Smooth muscle cell (in vitro differentiated cells): ENCODE results near the gene TOGARAM2. TPM values are rescaled to one million over a fixed set of nuclear protein-coding genes. Genes with fewer than 3 reads are reported as not detected.

Source experiments
- DNase-seq: peaks from one replicate; lab custom pipeline; 2025; ENCODE audit not compliant: unreplicated experiment; lab: John Stamatoyannopoulos, UW
- H2AFZ ChIP-seq: fragments of 200-600 bp; sonication (generic); 2 replicates; pipeline ENCODE4 v1.6.0; 2016; ENCODE audit warnings: antibody characterized with exemption, low read depth, mild to moderate bottlenecking
- H3F3A ChIP-seq: fragments of 200-600 bp; sonication (generic); 2 replicates; pipeline ENCODE4 v1.6.0; 2017; ENCODE audit warnings: antibody characterized with exemption, low read depth
- H3K27ac ChIP-seq: fragments of 200-600 bp; sonication (generic); 2 replicates; pipeline ENCODE4 v1.5.1; 2016; ENCODE audit warnings: low read depth, mild to moderate bottlenecking
- H3K27me3 ChIP-seq: fragments of 200-600 bp; sonication (generic); 2 replicates; pipeline ENCODE4 v1.6.1; 2016; ENCODE audit warnings: low read depth, mild to moderate bottlenecking
- H3K36me3 ChIP-seq: fragments of 200-600 bp; sonication (generic); 2 replicates; pipeline ENCODE4 v1.5.1; 2016; ENCODE audit warnings: low read depth
- H3K4me1 ChIP-seq: fragments of 200-600 bp; sonication (generic); 2 replicates; pipeline ENCODE4 v1.5.1; 2016; ENCODE audit warnings: low read depth
- H3K4me2 ChIP-seq: fragments of 200-600 bp; sonication (generic); 2 replicates; pipeline ENCODE4 v1.6.0; 2016; ENCODE audit warnings: mild to moderate bottlenecking
- H3K4me3 ChIP-seq: fragments of 200-600 bp; sonication (generic); 2 replicates; pipeline ENCODE4 v1.5.1; 2016; ENCODE audit warnings: mild to moderate bottlenecking
- H3K79me2 ChIP-seq: fragments of 200-600 bp; sonication (generic); 2 replicates; pipeline ENCODE4 v1.6.0; 2016; ENCODE audit warnings: low read depth, mild to moderate bottlenecking
- H3K9ac ChIP-seq: fragments of 200-600 bp; sonication (generic); 2 replicates; pipeline ENCODE4 v1.6.0; 2016; ENCODE audit warnings: low read depth
- H3K9me3 ChIP-seq: fragments of 200-600 bp; sonication (generic); replicated peaks from 2 replicates; pipeline ENCODE4 v1.5.1; 2016; ENCODE audit warnings: low read depth
- H4K20me1 ChIP-seq: fragments of 200-600 bp; sonication (generic); 2 replicates; pipeline ENCODE4 v1.6.0; 2016; ENCODE audit warnings: low read depth
- WGBS: methylation state at CpG from one replicate; pipeline ENCODE4 v1.1.7; 2016; ENCODE audit warnings: low lambda C conversion rate; 5-methylcytosine and 5-hydroxymethylcytosine counted together
- polyA plus RNA-seq: library from polyadenylated mRNA; unstranded; fragments of >200 nt; fragmentation: Nextera tagmentation; extraction: Ambion mirVana; gene quantifications from 2 replicates; pipeline ENCODE4 v1.2.1, GENCODE V29; 2016
- total RNA-seq: library from RNA; depleted of rRNA; stranded (reverse); fragments of >200 nt; gene quantifications from 2 replicates; pipeline ENCODE4 v1.2.3, GENCODE V29; 2014
- TF ChIP-seq, protein P1 (sequence below): fragments of 200-600 bp; sonication (generic); IDR thresholded peaks from 2 replicates; pipeline ENCODE4 v1.5.1; 2017; ENCODE audit warnings: borderline replicate concordance, mild to moderate bottlenecking, antibody characterized with exemption; ENCODE audit not compliant: insufficient read depth, poor library complexity, severe bottlenecking

The TOGARAM2 gene
- total and polyA plus RNA-seq, 2 experiments from 2014 or later, result 0.72 to 1.1 TPM

DNA sequence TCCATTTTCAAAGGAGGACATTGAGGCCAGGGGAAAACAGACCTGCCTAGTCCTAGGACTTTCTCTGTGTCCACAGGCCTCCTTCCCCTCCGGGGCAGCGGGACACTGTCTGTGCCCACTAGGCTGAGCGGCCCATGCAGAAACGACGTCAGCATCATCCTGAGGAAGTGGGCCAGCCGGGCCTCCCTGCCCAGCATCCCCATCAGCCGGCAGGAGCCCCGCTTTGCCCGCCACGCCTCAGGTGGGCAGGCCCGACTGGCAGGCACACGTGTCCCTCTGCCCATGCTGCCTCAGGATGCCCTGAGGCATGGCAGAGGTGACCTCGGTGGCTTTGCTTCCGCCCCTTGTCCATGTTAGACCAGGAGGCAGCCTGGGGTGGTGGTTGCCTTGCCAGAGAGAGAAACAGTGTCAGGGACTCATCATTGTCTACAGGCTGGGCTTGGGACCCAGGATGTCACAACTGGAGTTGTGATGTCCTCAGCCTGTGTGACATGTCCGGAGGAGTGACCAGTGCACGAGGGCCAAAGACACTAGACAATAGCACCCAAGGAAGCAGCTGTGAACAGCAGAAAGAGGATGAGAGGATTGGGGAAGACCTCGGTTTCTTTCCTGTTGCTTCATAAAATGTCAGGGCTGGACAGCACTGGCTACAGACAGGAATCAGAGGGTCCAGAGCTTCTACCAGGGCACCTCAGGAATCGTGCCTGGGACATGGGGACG, 36.8 kb downstream of the TOGARAM2 start:
- H4K20me1 ChIP-seq, result no peaks in the 10 kb centered on the region
- TF ChIP-seq, protein P1, sequence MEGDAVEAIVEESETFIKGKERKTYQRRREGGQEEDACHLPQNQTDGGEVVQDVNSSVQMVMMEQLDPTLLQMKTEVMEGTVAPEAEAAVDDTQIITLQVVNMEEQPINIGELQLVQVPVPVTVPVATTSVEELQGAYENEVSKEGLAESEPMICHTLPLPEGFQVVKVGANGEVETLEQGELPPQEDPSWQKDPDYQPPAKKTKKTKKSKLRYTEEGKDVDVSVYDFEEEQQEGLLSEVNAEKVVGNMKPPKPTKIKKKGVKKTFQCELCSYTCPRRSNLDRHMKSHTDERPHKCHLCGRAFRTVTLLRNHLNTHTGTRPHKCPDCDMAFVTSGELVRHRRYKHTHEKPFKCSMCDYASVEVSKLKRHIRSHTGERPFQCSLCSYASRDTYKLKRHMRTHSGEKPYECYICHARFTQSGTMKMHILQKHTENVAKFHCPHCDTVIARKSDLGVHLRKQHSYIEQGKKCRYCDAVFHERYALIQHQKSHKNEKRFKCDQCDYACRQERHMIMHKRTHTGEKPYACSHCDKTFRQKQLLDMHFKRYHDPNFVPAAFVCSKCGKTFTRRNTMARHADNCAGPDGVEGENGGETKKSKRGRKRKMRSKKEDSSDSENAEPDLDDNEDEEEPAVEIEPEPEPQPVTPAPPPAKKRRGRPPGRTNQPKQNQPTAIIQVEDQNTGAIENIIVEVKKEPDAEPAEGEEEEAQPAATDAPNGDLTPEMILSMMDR, result no peak
- no peak overlapping the region for H3K4me2 ChIP-seq
- no peak overlapping the region for H3K9ac ChIP-seq
- H3K27me3 ChIP-seq, result no peaks in the 10 kb centered on the region
- no peak overlapping the region for H2AFZ ChIP-seq
- H3F3A ChIP-seq, result no peaks in the 10 kb centered on the region
- H3K27ac ChIP-seq, result no peak overlapping the region
- H3K9me3 ChIP-seq, result no peaks in the 10 kb centered on the region
- peaks cover 3% of the 10 kb centered on the region for H3K4me1 ChIP-seq
- no peak overlapping the region for H3K4me3 ChIP-seq
- no peaks in the 10 kb centered on the region for H3K36me3 ChIP-seq
- no peaks in the 10 kb centered on the region for H3K79me2 ChIP-seq
- 97% methylated on average over 19 of the region's 19 CpGs for WGBS
- no peak for DNase-seq

DNA sequence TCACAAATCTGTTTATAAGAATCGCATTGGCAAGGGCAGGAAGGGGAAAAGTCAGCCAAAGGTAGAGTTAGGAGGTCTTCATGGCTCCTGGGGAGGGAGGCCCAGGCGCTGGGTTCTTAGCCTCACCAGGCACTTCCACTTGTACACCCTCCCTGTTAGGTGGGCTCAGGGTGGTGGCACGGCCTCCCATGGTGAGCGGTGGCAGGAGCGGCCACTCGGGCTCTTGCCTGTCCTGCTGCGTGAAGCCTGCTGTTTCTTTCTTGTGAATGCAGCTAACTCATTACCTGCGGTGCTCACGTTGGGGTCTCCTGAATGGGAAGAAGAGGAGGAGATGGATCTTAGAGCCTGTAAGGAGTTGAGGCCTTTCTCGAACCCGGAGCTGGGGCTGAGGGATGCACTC, 40.8 kb downstream of the TOGARAM2 start:
- no peak overlapping the region for H3K4me2 ChIP-seq
- H3F3A ChIP-seq, result no peaks in the 10 kb centered on the region
- H4K20me1 ChIP-seq, result no peaks in the 10 kb centered on the region
- TF ChIP-seq, protein P1, result no peak
- H3K9ac ChIP-seq, result no peak overlapping the region
- DNase-seq, result no peak
- no peaks in the 10 kb centered on the region for H3K27me3 ChIP-seq
- no peaks in the 10 kb centered on the region for H3K36me3 ChIP-seq
- H3K4me3 ChIP-seq, result no peak overlapping the region
- H3K9me3 ChIP-seq, result no peaks in the 10 kb centered on the region
- H3K4me1 ChIP-seq, result peaks cover 3% of the 10 kb centered on the region
- 96% methylated on average over 11 of the region's 11 CpGs for WGBS
- H3K27ac ChIP-seq, result no peak overlapping the region
- no peak overlapping the region for H2AFZ ChIP-seq
- no peaks in the 10 kb centered on the region for H3K79me2 ChIP-seq

DNA sequence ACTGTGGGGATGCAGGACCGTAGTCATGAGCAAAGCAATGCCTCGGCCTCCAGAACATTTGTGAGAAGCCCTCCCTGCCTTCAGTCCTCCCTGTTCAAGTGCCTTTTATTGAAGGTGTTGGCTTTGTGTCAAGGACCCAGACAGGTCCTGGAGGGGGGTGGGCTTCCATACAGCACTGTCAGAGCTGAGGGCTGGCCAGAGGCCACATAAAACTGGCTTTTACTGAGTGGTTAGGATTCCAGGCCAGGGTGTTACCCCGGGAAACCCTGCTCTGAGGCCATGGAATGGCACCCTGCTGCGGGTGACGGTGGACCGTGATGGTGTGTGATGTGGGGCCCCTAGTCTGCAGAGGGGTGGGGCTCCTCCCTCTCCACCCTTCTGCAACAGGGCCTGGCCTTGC, 41.6 kb downstream of the TOGARAM2 start:
- DNase-seq, result no peak
- no peaks in the 10 kb centered on the region for H4K20me1 ChIP-seq
- H3K36me3 ChIP-seq, result no peaks in the 10 kb centered on the region
- H3K9ac ChIP-seq, result no peak overlapping the region
- no peaks in the 10 kb centered on the region for H3F3A ChIP-seq
- H2AFZ ChIP-seq, result no peak overlapping the region
- H3K79me2 ChIP-seq, result no peaks in the 10 kb centered on the region
- WGBS, result 77% methylated on average over 6 of the region's 6 CpGs
- no peak overlapping the region for H3K4me3 ChIP-seq
- no peaks in the 10 kb centered on the region for H3K27me3 ChIP-seq
- H3K27ac ChIP-seq, result no peak overlapping the region
- H3K9me3 ChIP-seq, result no peaks in the 10 kb centered on the region
- peaks cover 3% of the 10 kb centered on the region for H3K4me1 ChIP-seq
- H3K4me2 ChIP-seq, result no peak overlapping the region
- TF ChIP-seq, protein P1, result no peak

DNA sequence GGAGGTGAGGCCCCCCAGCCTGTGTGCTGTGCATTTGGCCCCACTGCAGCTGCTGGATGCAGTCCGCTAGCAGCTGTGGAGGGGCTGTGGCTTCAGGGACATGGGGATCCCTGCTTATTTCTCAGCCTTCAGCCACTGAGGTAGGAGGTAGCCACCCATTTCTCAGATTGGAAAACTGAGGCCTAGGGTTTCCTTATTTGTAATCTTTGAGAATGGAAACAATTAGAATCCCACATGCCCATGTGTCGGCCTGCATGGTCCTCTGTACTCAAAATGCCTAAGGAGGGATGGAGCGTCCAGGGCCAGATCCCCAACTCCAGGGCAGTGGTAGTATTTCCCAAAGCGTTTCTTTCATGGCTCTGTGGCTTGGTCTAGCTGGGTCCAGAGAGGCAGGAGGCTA, 42.1 kb downstream of the TOGARAM2 start:
- Histone ChIP-seq H3K27me3 (no peaks in the 10 kb centered on the region), H3K4me3 (no peak overlapping the region), H3K9ac (no peak overlapping the region), H3K9me3 (no peaks in the 10 kb centered on the region), H3K27ac (no peak overlapping the region), H3K36me3 (no peaks in the 10 kb centered on the region), H4K20me1 (no peaks in the 10 kb centered on the region), H3F3A (no peaks in the 10 kb centered on the region), H2AFZ (no peak overlapping the region), H3K4me1 (peaks cover 3% of the 10 kb centered on the region), H3K79me2 (no peaks in the 10 kb centered on the region), H3K4me2 (no peak overlapping the region)
- whole genome bisulfite sequencing, result 96% methylated on average over 4 of the region's 4 CpGs
- TF ChIP-seq, protein P1, result no peak
- DNase-seq, result no peak
